AG08396 (cell line): ENCODE results near the gene FGGY.
"Not testable (repeated sequence)": the region's sequence is repeated elsewhere in the genome, so short reads cannot be mapped to it uniquely, and the experiment has no call there.

ENCODE experiments used
- DNase-seq: peaks from one replicate; pipeline ENCODE4 v3.0.0; 2012; ENCODE audit warnings: low spot score, mixed read lengths

Gene FGGY

GRCh38 chr1:59512702-59513101 is 215.8 kb downstream of the FGGY start:
- no peak for DNase-seq

GRCh38 chr1:59514061-59514909 is 217.4 kb downstream of the FGGY start:
- no peak for DNase-seq

DNA sequence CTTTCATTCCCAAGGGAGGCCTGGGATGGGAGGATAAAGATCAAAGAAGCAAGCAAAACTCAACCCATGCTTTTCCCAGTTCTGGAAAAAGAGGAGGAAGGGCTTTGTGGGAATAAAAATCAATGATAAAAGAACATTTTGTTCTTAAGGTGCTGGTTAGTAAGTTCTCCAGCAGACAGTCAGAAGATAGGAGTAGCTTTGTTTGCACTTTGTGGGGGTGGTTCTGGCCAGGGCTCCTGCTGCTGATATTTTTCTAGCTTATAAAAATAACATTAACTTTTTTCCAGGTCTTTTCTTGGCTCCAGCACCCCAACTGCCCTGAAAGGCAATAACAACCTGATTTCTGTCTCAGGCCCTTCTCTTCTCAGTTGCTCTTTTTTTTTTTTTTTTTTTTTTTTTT is 220.0 kb downstream of the FGGY start:
- no peak for DNase-seq

DNA sequence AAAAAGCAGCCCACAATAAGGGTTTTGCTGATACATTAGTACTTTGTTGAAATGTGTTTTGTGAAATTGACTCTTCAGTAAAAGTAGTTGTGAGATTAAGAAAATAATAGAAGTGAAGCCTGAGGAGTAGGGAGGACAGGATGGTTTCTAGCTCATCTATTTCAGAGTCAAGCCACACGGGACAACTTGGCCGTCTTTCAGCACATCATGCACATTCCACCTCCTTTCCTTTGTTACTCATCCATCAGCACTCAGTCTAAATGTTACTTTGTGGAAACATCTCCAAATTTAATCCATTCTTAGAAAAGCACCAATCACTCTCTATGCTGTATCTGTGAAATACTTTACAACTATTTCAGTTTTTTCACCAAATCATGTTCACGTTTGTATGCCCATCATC is 223.3 kb downstream of the FGGY start:
- peak; percentile 11 for DNase-seq

GRCh38 chr1:59520827-59521418 is 224.0 kb downstream of the FGGY start:
- peak; percentile 57 for DNase-seq

GRCh38 chr1:59521456-59521855 is 224.6 kb downstream of the FGGY start:
- DNase-seq, result no peak

- DNase-seq, result no peak
Observed at GRCh38 chr1:59522925-59523505, 226.1 kb downstream of the FGGY start.

- no peak for DNase-seq
Observed at GRCh38 chr1:59523745-59524450, 227.0 kb downstream of the FGGY start.

DNA sequence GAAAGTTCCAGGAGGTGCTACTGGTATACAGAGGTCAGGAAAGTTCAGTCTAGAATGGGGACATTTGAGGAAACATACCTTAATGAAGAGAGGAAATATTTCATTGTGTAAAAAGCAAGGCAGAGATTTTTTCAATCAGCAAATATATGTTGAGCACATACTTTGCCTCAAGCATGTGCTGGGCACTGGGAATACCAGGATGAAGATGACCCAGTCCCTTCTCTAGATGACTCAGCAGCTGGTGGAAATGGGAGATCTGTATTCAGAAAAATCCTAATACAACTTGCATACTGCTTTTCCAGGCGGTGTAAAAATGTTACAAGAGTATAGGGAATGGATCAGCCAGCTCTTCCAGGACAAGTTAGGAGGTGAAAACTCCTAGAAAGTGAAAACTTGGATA is 229.3 kb downstream of the FGGY start:
- no peak for DNase-seq

DNA sequence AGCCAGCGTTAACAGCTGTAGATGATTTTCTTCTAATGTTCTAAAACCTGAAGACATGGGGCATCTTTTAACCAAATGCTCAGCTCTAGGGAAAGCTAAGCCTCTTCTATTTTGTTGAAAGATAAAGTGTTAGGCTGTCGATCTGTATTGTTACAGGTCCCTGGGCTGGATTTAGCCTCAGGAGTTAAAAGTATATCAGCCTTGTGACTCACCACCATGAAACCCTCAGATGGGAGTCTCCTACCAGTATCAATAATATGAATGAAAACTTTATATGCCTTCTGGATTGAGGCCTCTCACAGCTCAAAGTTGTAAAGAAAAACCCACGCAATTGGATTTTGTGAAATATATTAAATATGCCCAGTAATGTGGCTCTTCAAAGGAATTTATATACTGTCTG is 231.6 kb downstream of the FGGY start:
- DNase-seq, result no peak

DNA sequence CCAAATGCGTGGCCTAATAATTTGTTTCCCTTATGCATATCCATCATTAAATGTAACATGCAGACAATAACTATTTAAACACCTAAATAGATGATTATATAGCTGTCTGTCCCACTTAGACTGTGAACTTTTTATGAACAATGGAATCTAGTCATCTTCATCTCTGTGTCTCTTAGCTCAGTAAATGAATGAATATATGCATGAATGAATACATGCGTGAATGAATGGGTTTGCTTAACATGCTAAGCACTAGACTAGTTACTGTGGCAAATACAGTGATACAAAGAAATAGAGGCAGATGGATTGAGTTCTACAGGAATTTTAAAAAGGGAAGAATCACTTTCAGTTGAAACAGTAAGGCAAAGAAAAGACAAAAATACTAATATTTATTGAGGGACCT is 232.0 kb downstream of the FGGY start:
- no peak for DNase-seq

DNA sequence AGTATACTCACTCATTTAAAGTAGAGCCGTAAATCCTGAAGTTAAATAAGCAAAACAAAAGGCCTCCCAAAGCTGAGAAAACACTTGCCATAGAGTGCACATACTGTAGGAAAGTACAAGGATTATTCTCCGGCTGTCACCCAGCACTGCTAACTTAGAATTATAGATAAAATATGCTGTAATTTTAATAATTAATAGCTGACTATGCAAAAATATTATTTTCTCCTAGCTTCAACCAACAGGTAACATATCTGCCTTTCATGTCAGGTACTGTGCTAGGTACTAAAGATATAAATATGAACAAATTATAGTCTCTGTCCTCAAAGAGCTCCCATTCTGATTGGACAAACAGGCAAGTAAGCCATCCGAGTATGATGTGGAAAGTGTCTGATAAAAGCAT is 233.2 kb downstream of the FGGY start:
- no peak for DNase-seq

- no peak for DNase-seq
Observed at GRCh38 chr1:59532102-59532501, 235.2 kb downstream of the FGGY start.

DNA sequence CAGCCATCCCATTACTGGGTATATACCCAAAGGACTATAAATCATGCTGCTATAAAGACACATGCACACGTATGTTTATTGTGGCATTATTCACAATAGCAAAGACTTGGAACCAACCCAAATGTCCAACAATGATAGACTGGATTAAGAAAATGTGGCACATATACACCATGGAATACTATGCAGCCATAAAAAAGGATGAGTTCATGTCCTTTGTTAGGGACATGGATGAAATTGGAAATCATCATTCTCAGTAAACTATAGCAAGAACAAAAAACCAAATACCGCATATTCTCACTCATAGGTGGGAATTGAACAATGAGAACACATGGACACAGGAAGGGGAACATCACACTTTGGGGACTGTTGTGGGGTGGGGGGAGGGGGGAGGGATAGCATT is 241.6 kb downstream of the FGGY start:
- not testable (repeated sequence) for DNase-seq

DNA sequence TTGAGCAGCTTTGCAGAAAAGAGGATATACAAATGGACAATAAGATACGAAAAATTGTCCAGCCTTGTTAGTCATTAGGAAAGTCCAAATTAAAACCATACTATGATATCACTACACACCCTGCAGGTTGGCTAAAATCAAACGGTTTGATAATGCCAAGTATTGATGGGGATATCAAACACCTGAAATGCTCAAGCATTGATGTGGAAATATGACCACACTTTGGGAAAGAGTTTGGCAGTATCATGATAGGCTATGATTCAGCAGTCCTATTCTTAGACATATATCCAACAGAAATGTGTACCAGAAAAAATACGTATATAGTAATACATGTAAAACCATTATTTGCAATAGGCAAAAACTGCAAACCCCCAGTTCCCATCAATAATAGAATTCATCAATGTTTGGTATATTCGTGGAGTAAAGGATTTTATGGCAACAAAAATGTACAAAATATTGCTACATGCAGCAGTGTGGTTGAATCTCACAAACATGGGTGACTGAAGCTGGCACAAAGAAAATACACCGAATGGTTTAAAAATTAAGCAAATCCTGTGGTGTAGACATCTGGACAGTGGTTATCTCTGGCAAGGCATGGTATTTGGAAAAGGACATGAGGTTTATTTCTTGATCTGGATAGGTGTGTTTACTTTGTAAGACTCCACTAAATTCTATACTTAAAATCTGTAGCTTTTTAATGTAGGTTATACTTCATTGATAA is 243.2 kb downstream of the FGGY start:
- DNase-seq, result no peak

- no peak for DNase-seq
Observed at GRCh38 chr1:59541161-59541560, 244.3 kb downstream of the FGGY start.

DNA sequence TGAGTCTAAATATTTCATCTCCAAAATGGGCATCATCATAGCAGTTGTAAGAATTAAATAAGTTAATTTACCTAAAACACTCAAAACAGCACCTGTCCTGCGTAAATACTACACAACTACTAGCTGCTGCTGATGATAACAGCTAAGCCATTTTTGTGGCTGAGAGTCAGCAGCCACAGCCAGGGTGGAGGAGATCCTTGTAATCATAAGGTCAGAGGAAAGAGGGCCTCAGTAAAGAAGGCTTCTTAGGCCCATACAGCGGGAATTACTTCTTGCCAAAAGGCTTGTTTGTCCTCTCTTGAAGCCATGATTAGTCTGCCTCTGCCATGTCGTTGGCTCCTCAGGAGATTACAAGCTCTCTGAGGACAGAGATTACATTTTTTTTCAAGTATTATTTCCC is 245.0 kb downstream of the FGGY start:
- DNase-seq, result no peak

- no peak for DNase-seq
Observed at GRCh38 chr1:59543211-59543668, 246.3 kb downstream of the FGGY start.

- DNase-seq, result no peak
Observed at GRCh38 chr1:59544615-59545293, 247.9 kb downstream of the FGGY start.

DNA sequence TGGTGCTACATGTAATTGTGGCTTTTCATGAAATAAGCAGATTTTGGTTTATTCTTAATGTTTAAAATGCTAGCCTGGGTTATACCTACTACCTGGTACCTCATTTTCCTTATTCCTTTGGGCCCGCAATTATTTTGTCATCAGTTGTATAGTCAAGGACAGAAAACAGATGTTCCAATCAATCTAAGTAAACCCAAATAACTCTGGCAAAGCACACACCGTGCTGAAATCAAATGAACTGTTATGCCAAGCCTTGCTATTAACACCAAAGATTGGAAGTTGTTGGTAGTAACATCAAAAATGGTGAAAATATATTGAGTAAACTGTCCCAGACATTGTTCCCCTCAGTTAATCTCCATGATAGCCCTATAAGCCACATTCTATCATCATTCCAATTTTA is 248.9 kb downstream of the FGGY start:
- no peak for DNase-seq

GRCh38 chr1:59549066-59549837 is 252.4 kb downstream of the FGGY start:
- no peak for DNase-seq
